HCT116 (cell line): ENCODE results near the gene FHL3. TPM values are rescaled to one million over a fixed set of nuclear protein-coding genes. Genes with fewer than 3 reads are reported as not detected.

Experiments used
- ATAC-seq: fragments of 200-7000 bp; cut with Tn5 transposase; 2 replicates; pipeline ENCODE4 v1.9.1; 2020; ENCODE audit warnings: mild to moderate bottlenecking, moderate library complexity
- BruUV-seq: library from RNA; stranded (reverse); fragments of 400-500 nt; replicated peaks from 2 replicates; lab custom pipeline; 2021; lab: Mats Ljungman, UMichigan
- CTCF ChIA-PET: fragments of 300-600 bp; sonication (Branson Sonifier 250); formaldehyde crosslinking; loops from one replicate; lab custom pipeline; 2021; ENCODE audit warnings: antibody characterized with exemption; lab: Charles Lee
- POLR2A ChIA-PET: fragments of 300-600, 350-600 bp; sonication (Branson Sonifier 250); formaldehyde crosslinking; loops from one replicate; lab custom pipeline; 2021; ENCODE audit warnings: antibody characterized with exemption; lab: Charles Lee
- RAD21 ChIA-PET, 2 experiments: fragments of 300-600 bp; sonication (Branson Sonifier 250); formaldehyde crosslinking; loops; one replicate each; lab custom pipeline; 2023; ENCODE audit warnings: low total read pairs in 2 of 2; ENCODE audit not compliant: uncharacterized antibody in 2 of 2, unreplicated experiment in 2 of 2, low non-redundant PET in 1 of 2; lab: Charles Lee
- DNase-seq: peaks from one replicate; pipeline ENCODE4 v3.0.0-alpha.2; 2010; ENCODE audit warnings: low read depth, low spot score
- H2AFZ ChIP-seq: fragments of 200-600 bp; shearing (Covaris generic), sonication (generic); 2 replicates; pipeline ENCODE4 v1.6.1; 2017; ENCODE audit warnings: low read depth, mixed run types, mixed read lengths, antibody characterized with exemption, low read length; ENCODE audit not compliant: poor library complexity, severe bottlenecking
- H3K27ac ChIP-seq: 2 replicates; pipeline ENCODE4 v1.5.1; 2012; ENCODE audit warnings: low read depth, low read length
- H3K27me3 ChIP-seq: fragments of 200-600 bp; sonication (generic); 2 replicates; pipeline ENCODE4 v1.6.1; 2016; ENCODE audit warnings: mixed run types, low read length, mixed read lengths; ENCODE audit not compliant: insufficient read depth
- H3K36me3 ChIP-seq, 2 experiments: fragments of 200-500 bp in 1 of 2; fragments of 200-600 bp in 1 of 2; sonication (Bioruptor generic) in 1 of 2; sonication (generic) in 1 of 2; 2 replicates each; pipeline versions ENCODE4 v1.5.1 to v1.6.1; 2014 to 2016; ENCODE audit warnings: low read length in 2 of 2, inconsistent platforms in 1 of 2, mixed read lengths in 1 of 2, mixed run types in 1 of 2; ENCODE audit not compliant: insufficient read depth in 2 of 2, control insufficient read depth in 1 of 2
- H3K4me1 ChIP-seq, 2 experiments: fragments of 200-600 bp in 1 of 2; sonication (generic) in 1 of 2; 2 replicates each; pipeline versions ENCODE4 v1.5.1 to v1.6.1; 2012 to 2017; ENCODE audit warnings: low read length in 2 of 2, inconsistent platforms in 1 of 2, mild to moderate bottlenecking in 1 of 2, mixed read lengths in 1 of 2, mixed run types in 1 of 2, moderate library complexity in 1 of 2; ENCODE audit not compliant: insufficient read depth in 2 of 2, control insufficient read depth in 1 of 2
- H3K4me2 ChIP-seq: fragments of 200-600 bp; sonication (generic); 2 replicates; pipeline ENCODE4 v1.6.1; 2017; ENCODE audit warnings: mixed run types, low read length, mixed read lengths
- H3K4me3 ChIP-seq, 2 experiments: fragments of 200-600 bp in 1 of 2; sonication (generic) in 1 of 2; replicated peaks in 1 of 2; 2 replicates each; pipeline ENCODE4 v1.5.1; 2011 to 2016; ENCODE audit warnings: low read length in 2 of 2, control low read depth in 1 of 2, low read depth in 1 of 2, mild to moderate bottlenecking in 1 of 2, mixed read lengths in 1 of 2, mixed run types in 1 of 2
- H3K79me2 ChIP-seq: fragments of 200-600 bp; sonication (generic); 2 replicates; pipeline ENCODE4 v1.6.1; 2017; ENCODE audit warnings: mild to moderate bottlenecking, mixed run types, low read length, moderate library complexity, mixed read lengths; ENCODE audit not compliant: insufficient read depth
- H3K9ac ChIP-seq: fragments of 200-600 bp; sonication (generic); 2 replicates; pipeline ENCODE4 v1.6.1; 2016; ENCODE audit warnings: low read length, mixed read lengths
- H3K9me2 ChIP-seq: fragments of 200-600 bp; sonication (generic), shearing (Covaris generic); 2 replicates; pipeline ENCODE4 v1.6.1; 2017; ENCODE audit warnings: mixed run types, mild to moderate bottlenecking, moderate library complexity; ENCODE audit not compliant: insufficient read depth
- H3K9me3 ChIP-seq, 2 experiments: fragments of 200-500 bp in 1 of 2; fragments of 200-600 bp in 1 of 2; sonication (Bioruptor generic) in 1 of 2; sonication (generic) in 1 of 2; 2 replicates each; pipeline ENCODE4 v1.6.1; 2014 to 2017; ENCODE audit warnings: low read length in 2 of 2, mixed read lengths in 2 of 2, inconsistent platforms in 1 of 2, low read depth in 1 of 2, mild to moderate bottlenecking in 1 of 2, mixed run types in 1 of 2, moderate library complexity in 1 of 2; ENCODE audit not compliant: control insufficient read depth in 1 of 2, insufficient read depth in 1 of 2
- H4K20me1 ChIP-seq: fragments of 200-600 bp; sonication (generic), shearing (Covaris generic); 2 replicates; pipeline ENCODE4 v1.6.1; 2017; ENCODE audit warnings: mixed run types, mild to moderate bottlenecking, moderate library complexity; ENCODE audit not compliant: insufficient read depth
- ATF3 ChIP-seq: IDR thresholded peaks from 2 replicates; pipeline ENCODE4 v1.6.1; 2012
- CTCF ChIP-seq, 3 experiments: fragments of 200-600 bp in 1 of 3; sonication (generic) in 1 of 3; IDR thresholded peaks in 2 of 3; conservative IDR thresholded peaks in 1 of 3; 2 replicates each; pipeline ENCODE4 v1.5.1; 2012 to 2017; ENCODE audit warnings: low read depth in 2 of 3, low read length in 2 of 3, antibody characterized with exemption in 1 of 3, borderline replicate concordance in 1 of 3, control low read depth in 1 of 3, mild to moderate bottlenecking in 1 of 3, mixed read lengths in 1 of 3, mixed run types in 1 of 3, moderate library complexity in 1 of 3; ENCODE audit not compliant: insufficient read depth in 1 of 3
- EGR1 ChIP-seq: IDR thresholded peaks from 2 replicates; pipeline ENCODE4 v1.6.1; 2012; ENCODE audit warnings: low read depth
- ELF1 ChIP-seq: IDR thresholded peaks from 2 replicates; pipeline ENCODE4 v1.6.1; 2012; ENCODE audit warnings: low read depth, borderline replicate concordance
- EZH2 ChIP-seq: fragments of 200-600 bp; sonication (generic); IDR thresholded peaks from 2 replicates; pipeline ENCODE4 v1.6.1; 2017; ENCODE audit warnings: antibody characterized with exemption, mixed run types
- FOSL1 ChIP-seq: IDR thresholded peaks from 2 replicates; pipeline ENCODE4 v1.6.1; 2012; ENCODE audit warnings: low read depth
- JUND ChIP-seq: IDR thresholded peaks from 2 replicates; pipeline ENCODE4 v1.6.1; 2012
- POLR2AphosphoS5 ChIP-seq: IDR thresholded peaks from 2 replicates; pipeline ENCODE4 v1.6.1; 2011; ENCODE audit warnings: mild to moderate bottlenecking, low read depth, low read length, moderate library complexity
- RAD21 ChIP-seq: IDR thresholded peaks from 2 replicates; pipeline ENCODE4 v1.6.1; 2012; ENCODE audit warnings: low read depth, mild to moderate bottlenecking
- SP1 ChIP-seq: IDR thresholded peaks from 2 replicates; pipeline ENCODE4 v1.6.1; 2012; ENCODE audit warnings: low read depth
- SRF ChIP-seq: IDR thresholded peaks from 2 replicates; pipeline ENCODE4 v1.6.1; 2012; ENCODE audit warnings: low read depth
- TCF7L2 ChIP-seq: IDR thresholded peaks from 2 replicates; pipeline ENCODE4 v1.7.0; 2011; ENCODE audit warnings: borderline replicate concordance, inconsistent platforms; ENCODE audit not compliant: insufficient read depth, insufficient read length; ENCODE audit errors: extremely low read depth
- ZBTB33 ChIP-seq: IDR thresholded peaks from 2 replicates; pipeline ENCODE4 v1.6.1; 2011; ENCODE audit warnings: mild to moderate bottlenecking, low read length, moderate library complexity; ENCODE audit not compliant: insufficient replicate concordance; ENCODE audit errors: extremely low read depth
- ZFX ChIP-seq: fragments of 450-650 bp; IDR thresholded peaks from 2 replicates; pipeline ENCODE4 v1.6.1; 2017
- ZNF274 ChIP-seq: fragments of 200-500 bp; sonication (Bioruptor generic); IDR thresholded peaks from 2 replicates; pipeline ENCODE4 v1.6.1; 2014; ENCODE audit warnings: mild to moderate bottlenecking, low read depth, low read length, inconsistent platforms
- intact Hi-C: fragments of 100-400 bp; cut with micrococcal nuclease; formaldehyde crosslinking; loops from 2 replicates; pipeline ENCODE4 v1.10.0; 2022
- total RNA-seq: library from RNA; stranded (reverse); gene quantifications from one replicate; pipeline ENCODE4 v1.2.1, GENCODE V29; 2021; ENCODE audit not compliant: unreplicated experiment
- TF ChIP-seq, protein P1 (sequence below): IDR thresholded peaks from 2 replicates; pipeline ENCODE4 v1.6.1; 2012

Gene FHL3
- total RNA-seq, 1 experiment from 2014 or later, result 22.5 TPM

DNA sequence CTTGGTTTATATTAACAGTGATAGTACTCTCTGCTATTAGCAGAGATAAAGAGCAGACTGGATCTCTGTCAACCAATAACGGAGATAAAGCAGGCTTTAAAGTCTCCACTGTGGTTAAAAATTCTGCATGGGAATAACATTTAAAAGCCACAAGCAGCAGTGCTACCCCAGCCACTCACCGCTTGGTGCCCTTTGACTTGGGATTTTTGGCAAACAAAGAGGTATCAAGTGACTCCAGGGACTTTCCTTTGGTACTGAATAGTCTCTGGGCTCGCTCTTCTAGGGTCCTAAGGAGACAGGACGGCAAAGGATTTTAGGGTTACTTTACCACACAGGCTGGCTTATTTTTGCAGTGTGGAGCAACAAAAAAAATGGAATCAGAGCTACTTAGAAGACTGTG lies 26.8 kb downstream of the FHL3 start:
- Histone ChIP-seq H3K4me1 (no peaks in the 10 kb centered on the region), H4K20me1 (no peaks in the 10 kb centered on the region), H3K9me3 (no peaks in the 10 kb centered on the region), H2AFZ (no peak overlapping the region), H3K9ac (no peak overlapping the region), H3K4me3 (no peak overlapping the region), H3K9me2 (no peaks in the 10 kb centered on the region), H3K4me2 (no peak overlapping the region), H3K79me2 (peaks cover 7% of the 10 kb centered on the region), H3K36me3 (peaks cover 57 to 64% of the 10 kb centered on the region in 2 experiments), H3K27me3 (no peaks in the 10 kb centered on the region), H3K27ac (no peak overlapping the region)
- RAD21 ChIA-PET, result interaction anchor here in 1 of 2 experiments (0.6 kb wide), 1 partner anchor 15 kb away, joined by 7 read pairs; no protein-coding TSS in a partner anchor
- no TSS peak for BruUV-seq
- no peak for ATAC-seq
- POLR2A ChIA-PET, result no interaction called here
- no peak for DNase-seq
- CTCF ChIA-PET, result no interaction called here
- intact Hi-C loops, result loop anchor here (5.0 to 10.0 kb wide), 2 partner anchors 166 to 414 kb away; no protein-coding TSS in a partner anchor
- no peak for TF ChIP-seq SP1
- TF ChIP-seq TCF7L2, result no peak
- no peak for TF ChIP-seq FOSL1
- TF ChIP-seq ATF3, result no peak
- TF ChIP-seq JUND, result no peak
- TF ChIP-seq SRF, result no peak
- TF ChIP-seq ELF1, result no peak
- no peak for TF ChIP-seq POLR2AphosphoS5
- TF ChIP-seq, protein P1, sequence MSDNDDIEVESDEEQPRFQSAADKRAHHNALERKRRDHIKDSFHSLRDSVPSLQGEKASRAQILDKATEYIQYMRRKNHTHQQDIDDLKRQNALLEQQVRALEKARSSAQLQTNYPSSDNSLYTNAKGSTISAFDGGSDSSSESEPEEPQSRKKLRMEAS, result no peak
- TF ChIP-seq EGR1, result no peak
- TF ChIP-seq ZNF274, result no peak
- no peak for TF ChIP-seq CTCF (IDR thresholded peaks at IDR 0.05 in 2 of 3, conservative IDR thresholded peaks at IDR 0.05 in 1 of 3; ENCODE audit: borderline replicate concordance in 1 of 3, insufficient read depth in 1 of 3, low read depth in 2 of 3, low read length in 2 of 3)
- TF ChIP-seq RAD21, result no peak
- TF ChIP-seq ZFX, result no peak
- TF ChIP-seq ZBTB33, result no peak
- no peak for TF ChIP-seq EZH2
